Colonic mucosa (tissue), 4 donors: ENCODE data around the gene CADM3. TPM values are rescaled to one million over a fixed set of nuclear protein-coding genes. Genes with fewer than 3 reads are reported as not detected.

Source experiments
- DNase-seq: peaks from one replicate; pipeline ENCODE4 v3.0.0-alpha.2; 2020
- H3K27ac ChIP-seq: fragments of 200-600 bp; one replicate; pipeline ENCODE4 v1.8.0; 2021
- H3K27me3 ChIP-seq: fragments of 200-600 bp; one replicate; pipeline ENCODE4 v1.8.0; 2021
- H3K36me3 ChIP-seq: fragments of 200-600 bp; one replicate; pipeline ENCODE4 v1.8.0; 2021
- H3K4me1 ChIP-seq: fragments of 200-600 bp; one replicate; pipeline ENCODE4 v1.8.0; 2021; ENCODE audit warnings: mild to moderate bottlenecking
- H3K4me3 ChIP-seq: fragments of 200-600 bp; one replicate; pipeline ENCODE4 v1.8.0; 2021
- H3K9ac ChIP-seq, 2 donors: one replicate each; pipeline ENCODE4 v1.7.0; 2013; ENCODE audit warnings: control low read depth in 2 of 2, low read depth in 2 of 2, low read length in 2 of 2
- H3K9me3 ChIP-seq: fragments of 200-600 bp; one replicate; pipeline ENCODE4 v1.8.0; 2021
- CTCF ChIP-seq: fragments of 200-600 bp; IDR thresholded peaks from one replicate; pipeline ENCODE4 v1.8.0; 2022; ENCODE audit warnings: antibody characterized with exemption, mild to moderate bottlenecking
- intact Hi-C: fragments of 100-400 bp; cut with DNase I; formaldehyde crosslinking; loops from one replicate; pipeline ENCODE4 v1.14.1; 2022
- total RNA-seq, 2 donors: library from RNA; stranded (reverse); fragmentation: NEBNext Ultra II Directional in 1 of 2; extraction: Animal tissue kit (Norgen Biotek cat#: 25700) in 1 of 2; gene quantifications; one replicate each; pipeline ENCODE4 v1.2.1, GENCODE V29; 2021
- donor health status: healthy.
- donor health status: DM: no; HTN: no; CAD: no.
- donor health status: DM: no; HTN: no; CAD: no.

Gene CADM3
- total RNA-seq, 2 donors from 2014 or later = 2.7 to 8.7 TPM

GRCh38 chr1:159239551-159240220 is 68.3 kb downstream of the CADM3 start:
- no peaks in the 10 kb centered on the region for H3K27me3 ChIP-seq
- H3K9ac ChIP-seq = no peak overlapping the region
- no peak for TF ChIP-seq CTCF
- no peak overlapping the region for H3K4me3 ChIP-seq
- DNase-seq = no peak
- H3K9me3 ChIP-seq = no peaks in the 10 kb centered on the region
- H3K4me1 ChIP-seq = no peaks in the 10 kb centered on the region
- H3K27ac ChIP-seq = no peak overlapping the region
- intact Hi-C loops = no loop called here
- no peaks in the 10 kb centered on the region for H3K36me3 ChIP-seq

- Histone ChIP-seq H3K4me3 (no peak overlapping the region), H3K9me3 (no peaks in the 10 kb centered on the region), H3K27me3 (no peaks in the 10 kb centered on the region), H3K4me1 (no peaks in the 10 kb centered on the region), H3K36me3 (no peaks in the 10 kb centered on the region), H3K9ac (no peak overlapping the region), H3K27ac (no peak overlapping the region)
- intact Hi-C loops = no loop called here
- no peak for TF ChIP-seq CTCF
- DNase-seq = no peak
Measured at GRCh38 chr1:159247266-159247665, 75.9 kb downstream of the CADM3 start.

- no peak for TF ChIP-seq CTCF
- H3K27me3 ChIP-seq = no peaks in the 10 kb centered on the region
- no peak overlapping the region for H3K4me3 ChIP-seq
- no peaks in the 10 kb centered on the region for H3K4me1 ChIP-seq
- intact Hi-C loops = no loop called here
- H3K36me3 ChIP-seq = no peaks in the 10 kb centered on the region
- H3K27ac ChIP-seq = no peak overlapping the region
- no peak overlapping the region for H3K9ac ChIP-seq
- H3K9me3 ChIP-seq = no peaks in the 10 kb centered on the region
- no peak for DNase-seq
Measured at GRCh38 chr1:159248311-159248710, 76.9 kb downstream of the CADM3 start.

- DNase-seq = no peak
- H3K4me3 ChIP-seq = no peak overlapping the region
- no peaks in the 10 kb centered on the region for H3K36me3 ChIP-seq
- no peak for TF ChIP-seq CTCF
- no peaks in the 10 kb centered on the region for H3K27me3 ChIP-seq
- no peaks in the 10 kb centered on the region for H3K4me1 ChIP-seq
- H3K27ac ChIP-seq = no peak overlapping the region
- no peak overlapping the region for H3K9ac ChIP-seq
- intact Hi-C loops = no loop called here
- no peaks in the 10 kb centered on the region for H3K9me3 ChIP-seq
Measured at GRCh38 chr1:159250638-159251216, 79.3 kb downstream of the CADM3 start.

Other genes with a start within 250 kb of the CADM3 start
- under 1 TPM; 0.61 to 0.86 TPM for gene PYHIN1, start 240.1 kb upstream of the CADM3 start, total RNA-seq
- 10 to 100 TPM; 15.1 to 36.0 TPM for gene IFI16, start 161.7 kb upstream of the CADM3 start, total RNA-seq
- under 1 TPM in 1 of 2 donors, not detected in 1; 0.69 TPM for gene AIM2, start 94.8 kb upstream of the CADM3 start, total RNA-seq
- gene ACKR1, start 33.3 kb downstream of the CADM3 start, total RNA-seq = 10 to 100 TPM; 11.6 to 23.9 TPM
- 1 to 10 TPM in 1 of 2 donors, under 1 TPM in 1; 0.47 to 1.5 TPM for gene FCER1A, start 130.7 kb downstream of the CADM3 start, total RNA-seq